ENCODE measurements around the gene DGKI.

DGKI gene

GRCh38 chr7:137421366-137421765 is 425.4 kb downstream of the DGKI start:
- no peak overlapping the region for H3K4me3 ChIP-seq (ENCODE audit: low read depth in 1 of 2, low read length in 1 of 2)
- H3K9me3 ChIP-seq = no peaks in the 10 kb centered on the region
- no peak overlapping the region for H3K27ac ChIP-seq
- no peaks in the 10 kb centered on the region for H3K27me3 ChIP-seq
- no peaks in the 10 kb centered on the region for H3K36me3 ChIP-seq
- no peaks in the 10 kb centered on the region for H3K4me1 ChIP-seq (ENCODE audit: control insufficient read depth in 1 of 2, insufficient read depth in 1 of 2, low read depth in 1 of 2, low read length in 1 of 2)
- no peak for TF ChIP-seq CTCF (IDR thresholded peaks at IDR 0.05)

- no peak overlapping the region for H3K27ac ChIP-seq
- TF ChIP-seq CTCF (IDR thresholded peaks at IDR 0.05) = no peak
- H3K27me3 ChIP-seq = no peaks in the 10 kb centered on the region
Measured at GRCh38 chr7:137418841-137419240, 427.9 kb downstream of the DGKI start.

GRCh38 chr7:137417464-137417863 is 429.3 kb downstream of the DGKI start:
- no peak for TF ChIP-seq CTCF (IDR thresholded peaks at IDR 0.05)
- Histone ChIP-seq H3K4me1 (ENCODE audit: control insufficient read depth in 1 of 2, insufficient read depth in 1 of 2, low read depth in 1 of 2, low read length in 1 of 2) (no peaks in the 10 kb centered on the region), H3K36me3 (no peaks in the 10 kb centered on the region), H3K4me3 (ENCODE audit: low read depth in 1 of 2, low read length in 1 of 2) (no peak overlapping the region), H3K27ac (no peak overlapping the region), H3K27me3 (no peaks in the 10 kb centered on the region), H3K9me3 (no peaks in the 10 kb centered on the region)

More at GRCh38 chr7:137418841-137419240, 427.9 kb downstream of the DGKI start:
- no peaks in the 10 kb centered on the region for H3K36me3 ChIP-seq
- H3K4me3 ChIP-seq (ENCODE audit: low read depth in 1 of 2, low read length in 1 of 2) = no peak overlapping the region
- no peaks in the 10 kb centered on the region for H3K9me3 ChIP-seq
- no peaks in the 10 kb centered on the region for H3K4me1 ChIP-seq (ENCODE audit: control insufficient read depth in 1 of 2, insufficient read depth in 1 of 2, low read depth in 1 of 2, low read length in 1 of 2)

- Histone ChIP-seq H3K9me3 (no peaks in the 10 kb centered on the region), H3K27me3 (no peaks in the 10 kb centered on the region), H3K27ac (no peak overlapping the region), H3K36me3 (no peaks in the 10 kb centered on the region), H3K4me1 (ENCODE audit: control insufficient read depth in 1 of 2, insufficient read depth in 1 of 2, low read depth in 1 of 2, low read length in 1 of 2) (no peaks in the 10 kb centered on the region), H3K4me3 (ENCODE audit: low read depth in 1 of 2, low read length in 1 of 2) (no peak overlapping the region)
- TF ChIP-seq CTCF (IDR thresholded peaks at IDR 0.05) = no peak
Measured at GRCh38 chr7:137413901-137414300, 432.9 kb downstream of the DGKI start.

GRCh38 chr7:137411446-137411845 is 435.3 kb downstream of the DGKI start:
- H3K4me1 ChIP-seq (ENCODE audit: control insufficient read depth in 1 of 2, insufficient read depth in 1 of 2, low read depth in 1 of 2, low read length in 1 of 2) = no peaks in the 10 kb centered on the region
- no peaks in the 10 kb centered on the region for H3K27me3 ChIP-seq
- no peak for TF ChIP-seq CTCF (IDR thresholded peaks at IDR 0.05)

GRCh38 chr7:137408126-137408525 is 438.6 kb downstream of the DGKI start:
- Histone ChIP-seq H3K4me1 (ENCODE audit: control insufficient read depth in 1 of 2, insufficient read depth in 1 of 2, low read depth in 1 of 2, low read length in 1 of 2) (no peaks in the 10 kb centered on the region), H3K27ac (no peak overlapping the region), H3K27me3 (no peaks in the 10 kb centered on the region), H3K4me3 (ENCODE audit: low read depth in 1 of 2, low read length in 1 of 2) (no peak overlapping the region), H3K9me3 (no peaks in the 10 kb centered on the region), H3K36me3 (no peaks in the 10 kb centered on the region)
- TF ChIP-seq CTCF (IDR thresholded peaks at IDR 0.05) = no peak

More at GRCh38 chr7:137411446-137411845, 435.3 kb downstream of the DGKI start:
- Histone ChIP-seq H3K27ac (no peak overlapping the region), H3K36me3 (no peaks in the 10 kb centered on the region), H3K9me3 (no peaks in the 10 kb centered on the region), H3K4me3 (ENCODE audit: low read depth in 1 of 2, low read length in 1 of 2) (no peak overlapping the region)
